Adrenal gland (tissue), 12 donors: Measurements from ENCODE around the gene CALB2. TPM values are rescaled to one million over a fixed set of nuclear protein-coding genes. Genes with fewer than 3 reads are reported as not detected.

Experiments
- DNase-seq, 7 donors: peaks; one replicate each; pipeline ENCODE4 v3.0.0-alpha.2; 2019 to 2020
- H3K27ac ChIP-seq, 5 donors: fragments of 200-600 bp; sonication (generic) in 4 of 5; 1 replicate in 3 of 5; 2 replicates in 2 of 5; pipeline versions ENCODE4 v1.5.1 to v1.8.0; 2016 to 2020; ENCODE audit warnings: mild to moderate bottlenecking in 1 of 5
- H3K27me3 ChIP-seq: fragments of 200-600 bp; 2 replicates; pipeline ENCODE4 v1.8.0; 2021
- H3K36me3 ChIP-seq, 2 donors: fragments of 200-600 bp; replicated peaks in 1 of 2; 1 replicate in 1 of 2; 2 replicates in 1 of 2; pipeline versions ENCODE4 v1.5.1 to v1.8.0; 2018 to 2022
- H3K4me1 ChIP-seq, 2 donors: fragments of 200-600 bp; replicated peaks in 1 of 2; 1 replicate in 1 of 2; 2 replicates in 1 of 2; pipeline versions ENCODE4 v1.5.1 to v1.8.0; 2018 to 2021
- H3K4me3 ChIP-seq, 4 donors: fragments of 200-600 bp; sonication (generic) in 3 of 4; one replicate each; pipeline ENCODE4 v1.5.1; 2016 to 2018
- H3K9me3 ChIP-seq, 3 donors: fragments of 200-600 bp; sonication (generic) in 1 of 3; replicated peaks in 1 of 3; 1 replicate in 2 of 3; 2 replicates in 1 of 3; pipeline versions ENCODE4 v1.5.1 to v1.8.0; 2016 to 2021
- POLR2A ChIP-seq, 2 donors: fragments of 450-650 bp; IDR thresholded peaks; one replicate each; pipeline ENCODE4 v1.6.1; 2017; ENCODE audit warnings: antibody characterized with exemption in 2 of 2, mild to moderate bottlenecking in 2 of 2, moderate library complexity in 1 of 2
- WGBS, 4 donors: extraction: QIAGEN DNeasy Blood & Tissue Kit in 2 of 4; methylation state at CpG; one replicate each; pipeline versions ENCODE4 v1.1.5 to v1.1.7; 2013 to 2017; 5-methylcytosine and 5-hydroxymethylcytosine counted together
- intact Hi-C, 2 donors: fragments of 100-400 bp; cut with DNase I; formaldehyde crosslinking; loops; one replicate each; pipeline versions ENCODE4 v1.14.1 to v1.15.0; 2022 to 2023
- polyA plus RNA-seq, 3 donors: library from polyadenylated mRNA; stranded (reverse); fragments of 200-250 nt in 2 of 3; fragments of 350-450 nt in 1 of 3; fragmentation: Illumina TruSeq in 1 of 3; extraction: RNeasy Lipid Tissue Mini Kit (QIAGEN cat#74804) in 1 of 3; gene quantifications; one replicate each; pipeline ENCODE4 v1.2.3, GENCODE V29; 2013 to 2014
- total RNA-seq, 9 donors: library from RNA; depleted of rRNA in 4 of 9; stranded (reverse); fragments of >200 nt in 4 of 9; fragments of 120-200 nt in 1 of 9; fragmentation: NEBNext Ultra II Directional in 1 of 9; extraction: Animal tissue kit (Norgen Biotek cat#: 25700) in 1 of 9; gene quantifications; one replicate each; pipeline versions ENCODE4 v1.1.0 to v1.2.4, GENCODE V29; 2013 to 2023
- TF ChIP-seq, protein P1 (sequence below), 6 experiments: fragments of 450-650 bp in 4 of 6; fragments of 200-600 bp in 2 of 6; sonication (generic) in 1 of 6; IDR thresholded peaks; 1 replicate in 5 of 6; 2 replicates in 1 of 6; pipeline versions ENCODE4 v1.5.1 to v1.8.0; 2016 to 2021; ENCODE audit warnings: antibody characterized with exemption in 6 of 6, mild to moderate bottlenecking in 2 of 6, moderate library complexity in 1 of 6
- donor health status: healthy with polysubstance abuse.
- donor health status: Bipolar disorder and iron deficiency.
- donor health status: DM: yes; HTN: yes; CAD: no.
- donor health status: DM: no; HTN: no; CAD: no.
- donor health status: DM: no; HTN: no; CAD: no.
- donor health status: DM: yes; HTN: yes; CAD: no.

CALB2 gene
- total and polyA plus RNA-seq, 12 donors = 0.83 to 68.5 (median 33.0) TPM

DNA sequence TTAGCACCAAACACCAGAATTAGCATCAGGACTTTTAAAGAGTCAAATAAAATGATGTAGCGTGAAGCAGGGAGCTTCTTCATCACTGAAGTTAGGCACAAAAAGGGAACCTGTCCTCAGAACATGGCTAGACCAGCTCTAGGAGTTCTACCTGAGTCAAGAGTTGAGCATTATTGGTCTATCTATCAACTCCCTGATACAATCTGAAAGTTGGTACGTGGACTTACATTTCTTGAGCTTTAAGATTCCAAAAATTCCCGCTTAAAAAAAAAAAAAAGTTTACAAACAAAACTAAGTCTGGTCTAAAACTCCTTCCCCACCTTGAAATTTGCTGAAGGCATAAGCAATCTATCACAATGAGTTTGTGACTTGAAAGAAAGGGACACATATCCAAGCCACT is 71.1 kb downstream of the CALB2 start:
- intact Hi-C loops = no loop called here
- WGBS, 4 donors = 81 to 83% (median 82%) methylated on average over 3 of the region's 3 CpGs
- TF ChIP-seq, protein P1, sequence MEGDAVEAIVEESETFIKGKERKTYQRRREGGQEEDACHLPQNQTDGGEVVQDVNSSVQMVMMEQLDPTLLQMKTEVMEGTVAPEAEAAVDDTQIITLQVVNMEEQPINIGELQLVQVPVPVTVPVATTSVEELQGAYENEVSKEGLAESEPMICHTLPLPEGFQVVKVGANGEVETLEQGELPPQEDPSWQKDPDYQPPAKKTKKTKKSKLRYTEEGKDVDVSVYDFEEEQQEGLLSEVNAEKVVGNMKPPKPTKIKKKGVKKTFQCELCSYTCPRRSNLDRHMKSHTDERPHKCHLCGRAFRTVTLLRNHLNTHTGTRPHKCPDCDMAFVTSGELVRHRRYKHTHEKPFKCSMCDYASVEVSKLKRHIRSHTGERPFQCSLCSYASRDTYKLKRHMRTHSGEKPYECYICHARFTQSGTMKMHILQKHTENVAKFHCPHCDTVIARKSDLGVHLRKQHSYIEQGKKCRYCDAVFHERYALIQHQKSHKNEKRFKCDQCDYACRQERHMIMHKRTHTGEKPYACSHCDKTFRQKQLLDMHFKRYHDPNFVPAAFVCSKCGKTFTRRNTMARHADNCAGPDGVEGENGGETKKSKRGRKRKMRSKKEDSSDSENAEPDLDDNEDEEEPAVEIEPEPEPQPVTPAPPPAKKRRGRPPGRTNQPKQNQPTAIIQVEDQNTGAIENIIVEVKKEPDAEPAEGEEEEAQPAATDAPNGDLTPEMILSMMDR (IDR thresholded peaks at IDR 0.05) = no peak
- TF ChIP-seq POLR2A (IDR thresholded peaks at IDR 0.05) = no peak
- no peak overlapping the region for H3K27ac ChIP-seq
- H3K4me1 ChIP-seq = no peaks in the 10 kb centered on the region
- DNase-seq = no peak
- H3K36me3 ChIP-seq = no peaks in the 10 kb centered on the region
- no peak overlapping the region for H3K4me3 ChIP-seq
- H3K27me3 ChIP-seq = peaks cover 4% of the 10 kb centered on the region
- no peaks in the 10 kb centered on the region for H3K9me3 ChIP-seq

DNA sequence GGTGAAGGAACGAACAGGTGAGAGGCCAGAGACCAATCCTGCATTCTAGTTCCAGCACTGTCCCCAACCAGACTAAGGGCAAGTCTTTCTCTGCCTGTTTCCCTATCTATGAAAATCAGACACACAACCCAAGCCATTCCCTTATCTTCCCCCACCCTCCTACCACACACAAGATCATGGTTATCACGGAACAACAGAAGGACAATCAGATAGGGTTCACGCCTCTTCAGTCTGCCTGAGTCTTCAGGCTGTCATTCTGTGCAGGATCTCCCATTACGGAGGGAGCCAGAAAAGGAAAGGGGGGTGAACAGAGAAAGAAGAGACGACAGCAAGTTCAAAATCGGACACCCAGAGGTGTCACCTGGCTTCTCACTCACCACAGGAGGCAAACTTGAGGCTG is 72.2 kb downstream of the CALB2 start:
- Histone ChIP-seq H3K9me3 (no peaks in the 10 kb centered on the region), H3K4me1 (no peaks in the 10 kb centered on the region), H3K27ac (no peak overlapping the region), H3K27me3 (peaks cover 3% of the 10 kb centered on the region), H3K4me3 (no peak overlapping the region), H3K36me3 (no peaks in the 10 kb centered on the region)
- no peak for DNase-seq
- 63 to 79% (median 72%) methylated on average over 6 of the region's 6 CpGs for WGBS, 4 donors
- intact Hi-C loops = no loop called here
- TF ChIP-seq, protein P1 (IDR thresholded peaks at IDR 0.05) = no peak
- no peak for TF ChIP-seq POLR2A (IDR thresholded peaks at IDR 0.05)

DNA sequence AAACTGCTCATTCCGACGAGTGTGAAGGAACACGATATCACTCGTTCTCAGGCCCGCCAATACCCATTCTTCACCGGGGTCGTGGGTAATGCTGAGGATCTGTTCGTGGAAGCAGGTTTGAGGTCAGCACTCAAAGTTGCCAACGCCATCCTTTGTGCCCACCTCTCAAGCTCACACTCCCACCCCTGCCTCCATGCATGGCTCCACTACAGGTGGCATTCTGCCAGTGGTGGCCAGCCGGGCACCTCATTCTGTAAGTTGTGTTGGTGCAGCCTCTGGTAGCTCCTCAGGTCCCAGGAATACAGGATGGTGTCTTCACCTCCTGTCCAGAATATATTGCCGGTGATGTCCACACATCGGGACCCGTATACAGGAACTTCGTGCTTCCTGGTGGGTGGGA is 72.7 kb downstream of the CALB2 start:
- DNase-seq = no peak
- Histone ChIP-seq H3K4me3 (no peak overlapping the region), H3K36me3 (no peaks in the 10 kb centered on the region), H3K4me1 (no peaks in the 10 kb centered on the region), H3K27me3 (no peaks in the 10 kb centered on the region), H3K27ac (no peak overlapping the region), H3K9me3 (no peaks in the 10 kb centered on the region)
- TF ChIP-seq, protein P1 (IDR thresholded peaks at IDR 0.05) = no peak
- intact Hi-C loops = no loop called here
- 76 to 88% (median 87%) methylated on average over 9 to 14 of the region's 14 CpGs for WGBS, 4 donors

DNA sequence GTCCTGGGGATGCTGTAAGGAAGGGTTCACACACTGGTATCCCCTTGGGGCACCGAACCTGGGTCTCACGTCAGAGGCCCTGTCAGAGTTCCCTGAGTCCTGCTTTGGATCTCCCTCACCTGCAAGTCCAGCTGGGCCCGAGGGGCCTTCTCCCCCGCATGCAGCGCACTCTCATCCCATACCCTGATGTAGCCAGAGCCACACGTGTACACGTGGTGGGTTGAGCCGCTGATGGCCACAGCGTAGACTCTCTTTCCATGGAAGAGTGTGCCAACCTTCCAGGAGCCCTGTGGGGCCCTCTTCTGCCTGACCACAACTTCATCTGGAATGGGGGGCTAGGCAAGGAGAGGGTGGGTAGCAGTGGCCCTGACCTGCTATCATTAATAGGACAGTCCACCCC is 73.5 kb downstream of the CALB2 start:
- 87 to 93% (median 91%) methylated on average over 3 to 9 of the region's 9 CpGs for WGBS, 4 donors
- no peak for DNase-seq
- Histone ChIP-seq H3K27ac (no peak overlapping the region), H3K9me3 (no peaks in the 10 kb centered on the region), H3K4me3 (no peak overlapping the region), H3K4me1 (no peaks in the 10 kb centered on the region), H3K27me3 (no peaks in the 10 kb centered on the region), H3K36me3 (no peaks in the 10 kb centered on the region)
- no peak for TF ChIP-seq POLR2A (IDR thresholded peaks at IDR 0.05)
- TF ChIP-seq, protein P1 (IDR thresholded peaks at IDR 0.05) = no peak
- intact Hi-C loops = no loop called here
